HG03439 (cell line): ENCODE data around the gene FANCB.

Experiments used
- ATAC-seq: cut with Tn5 transposase; IDR thresholded peaks from one replicate; pipeline ENCODE4 v1.9.1; 2021; ENCODE audit warnings: mild to moderate bottlenecking, moderate library complexity; ENCODE audit not compliant: unreplicated experiment

The FANCB gene

DNA sequence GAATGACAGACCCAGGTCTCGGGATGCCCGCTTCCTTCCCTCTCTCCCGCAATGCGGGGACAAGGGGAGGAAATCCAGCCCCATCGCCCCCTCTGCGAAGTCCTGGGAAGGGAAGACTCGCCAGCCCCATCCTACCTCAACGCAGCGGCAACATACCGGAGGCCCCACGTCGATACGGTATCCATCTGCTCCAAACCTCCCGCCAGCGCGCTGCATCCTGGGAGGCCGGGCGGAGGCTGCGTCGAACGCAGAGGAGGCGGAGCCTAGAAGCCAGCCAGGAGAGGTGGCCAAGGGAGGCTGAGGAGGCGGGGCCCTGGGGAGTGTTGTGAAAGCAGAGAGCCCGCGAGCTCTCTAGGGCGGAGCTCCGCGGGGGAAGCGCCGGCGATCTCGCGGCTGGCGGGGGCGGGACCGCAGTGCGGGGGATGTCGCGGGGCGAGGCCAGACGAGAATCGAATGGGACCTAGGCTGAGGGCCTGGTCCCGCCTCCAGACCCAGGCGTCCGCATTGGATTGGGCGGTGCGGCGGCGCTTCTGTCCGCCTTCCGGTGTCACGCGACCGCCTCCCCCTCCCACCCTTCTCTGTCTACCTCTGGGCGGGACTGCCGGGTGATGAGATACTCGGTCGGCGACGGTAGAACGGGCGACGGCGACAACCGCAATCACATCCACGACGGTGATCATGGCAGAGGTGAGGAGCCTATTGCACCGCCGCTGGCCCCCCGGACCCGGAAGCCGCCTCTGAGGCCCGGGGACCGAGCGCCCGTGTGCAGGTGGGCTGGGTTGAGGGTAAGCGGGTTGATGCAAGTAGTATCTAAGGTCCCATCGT is at the start of gene FANCB, which contains the start of gene MOSPD2:
Gene FANCB (minus strand): TSS at position 219 of the 825 bp plus-strand sequence. CDS start 7,559 bp downstream, outside the sequence.
Gene MOSPD2 (plus strand): TSS at position 571 of the 825 bp plus-strand sequence. CDS start 108 bp downstream, at position 679.
- peak; percentile 98 for ATAC-seq

DNA sequence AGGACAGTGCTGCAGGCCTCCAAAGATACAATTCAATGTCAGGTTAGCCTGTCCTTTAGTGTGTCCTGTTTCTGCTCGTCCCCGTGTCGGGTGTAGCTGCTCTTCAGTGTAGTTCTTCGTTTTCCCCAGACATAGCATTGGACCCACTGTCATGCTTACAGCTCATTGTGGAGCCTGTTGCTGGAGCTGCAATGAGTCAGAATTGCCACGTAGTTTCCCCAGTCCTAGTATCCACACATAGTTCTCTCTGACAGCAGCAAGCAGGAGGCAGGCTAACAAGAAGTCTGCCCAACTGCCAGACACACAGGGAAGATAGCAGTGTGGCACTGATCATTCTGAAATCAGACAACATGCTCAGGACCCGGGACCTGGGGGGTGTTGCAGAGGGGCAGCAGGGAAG is 49.6 kb upstream of the FANCB start:
- ATAC-seq = no peak

DNA sequence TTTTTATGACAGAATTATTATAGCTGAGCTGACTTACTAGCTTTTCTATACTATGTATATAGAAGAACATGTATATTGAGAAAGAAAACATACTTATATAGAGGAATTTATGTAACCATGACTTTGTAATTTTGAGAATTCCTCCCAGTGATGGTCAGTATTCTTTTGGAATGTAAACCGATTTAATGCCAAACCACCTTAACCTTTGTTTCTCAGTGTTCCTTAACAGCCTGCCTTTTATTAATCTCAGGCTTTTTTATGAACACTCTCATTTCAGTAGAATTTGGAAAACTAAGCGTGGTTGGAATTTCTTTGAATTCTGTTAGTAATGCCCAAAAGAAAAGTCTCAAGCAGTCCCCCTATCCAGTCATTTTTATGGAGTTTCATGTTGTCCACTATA is 47.3 kb upstream of the FANCB start:
- ATAC-seq = no peak

DNA sequence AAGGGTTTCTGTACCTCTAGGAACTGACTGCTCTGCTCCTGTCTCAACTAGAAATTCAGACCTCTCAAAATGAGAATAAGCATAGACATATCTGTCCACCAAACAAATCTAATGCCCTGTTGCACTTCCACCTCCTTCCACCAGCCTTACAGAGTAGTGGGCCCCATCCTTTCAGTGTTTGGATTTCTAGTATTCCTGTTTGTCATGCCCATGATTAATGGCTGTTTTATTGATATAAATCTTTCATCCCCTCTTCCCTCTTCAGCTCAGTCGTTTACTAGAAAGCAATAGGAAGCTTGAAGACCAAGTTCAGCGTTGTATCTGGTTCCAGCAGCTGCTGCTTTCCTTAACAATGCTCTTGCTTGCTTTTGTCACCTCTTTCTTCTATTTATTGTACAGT is 46.5 kb upstream of the FANCB start:
- no peak for ATAC-seq

DNA sequence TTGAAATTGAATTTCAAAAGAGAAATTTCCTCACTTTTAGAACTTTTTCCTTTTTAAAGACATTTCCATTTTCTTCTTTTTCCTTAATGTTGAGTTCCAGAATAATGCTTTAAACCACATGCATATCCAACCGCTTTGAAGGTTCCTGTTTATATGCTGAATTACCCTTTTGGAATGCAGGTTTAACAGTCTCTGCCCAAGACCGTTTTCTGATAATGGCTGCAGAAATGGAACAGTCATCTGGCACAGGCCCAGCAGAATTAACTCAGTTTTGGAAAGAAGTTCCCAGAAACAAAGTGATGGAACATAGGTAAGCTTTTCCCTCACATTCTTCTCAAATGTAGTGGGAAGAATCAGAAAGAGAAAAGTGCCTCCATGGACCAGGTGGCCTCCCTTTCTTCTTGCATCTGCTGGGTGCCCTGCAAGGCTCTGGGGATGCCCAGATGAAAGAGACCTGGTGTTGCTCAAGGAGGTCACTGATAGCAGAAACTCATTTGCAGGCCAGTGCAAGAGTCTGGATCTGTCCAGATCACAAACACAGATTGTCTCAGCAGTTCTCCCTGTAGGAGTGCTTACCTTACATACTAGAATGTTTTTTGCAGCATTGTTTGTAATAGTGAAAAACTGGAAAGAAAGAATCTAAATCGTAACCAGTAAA is 43.3 kb upstream of the FANCB start:
- no peak for ATAC-seq

DNA sequence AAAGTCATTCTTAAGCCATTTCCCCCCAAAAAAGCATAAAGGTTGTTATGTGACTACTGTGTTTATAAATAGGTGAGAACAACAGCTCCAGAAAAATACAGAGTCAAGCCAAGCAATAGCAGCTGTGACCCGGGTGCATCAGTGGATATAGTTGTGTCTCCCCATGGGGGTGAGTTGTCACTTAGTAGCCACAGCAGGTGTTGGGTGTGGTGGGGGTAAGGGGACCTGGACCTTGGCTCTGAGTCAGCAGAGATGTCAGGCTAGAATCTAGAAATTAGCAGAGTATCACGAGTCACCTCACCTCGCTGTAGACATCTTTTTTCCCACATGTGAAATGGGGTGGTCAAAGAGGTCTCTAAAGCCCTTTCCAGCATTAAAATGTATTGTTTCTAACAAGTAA is 42.7 kb upstream of the FANCB start:
- no peak for ATAC-seq

DNA sequence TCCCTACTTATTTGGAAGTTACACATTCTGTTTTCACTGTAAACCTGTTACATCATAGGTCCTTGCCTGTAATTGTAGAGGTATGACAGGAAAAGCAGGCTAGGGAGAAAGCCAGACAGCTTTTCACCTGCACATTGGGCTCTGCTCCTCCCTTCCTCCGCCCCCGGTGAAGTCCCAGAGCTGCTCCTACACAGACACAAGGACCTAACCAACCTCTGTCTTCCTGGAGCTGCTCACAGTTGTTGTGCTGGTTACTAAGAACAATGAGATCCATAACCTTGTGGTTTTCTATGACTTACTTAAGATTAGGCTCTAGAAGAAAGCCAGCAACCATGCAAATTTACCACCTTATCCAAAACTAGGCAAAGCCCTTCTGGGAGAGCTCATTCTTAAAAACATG is 40.4 kb upstream of the FANCB start:
- ATAC-seq = no peak

DNA sequence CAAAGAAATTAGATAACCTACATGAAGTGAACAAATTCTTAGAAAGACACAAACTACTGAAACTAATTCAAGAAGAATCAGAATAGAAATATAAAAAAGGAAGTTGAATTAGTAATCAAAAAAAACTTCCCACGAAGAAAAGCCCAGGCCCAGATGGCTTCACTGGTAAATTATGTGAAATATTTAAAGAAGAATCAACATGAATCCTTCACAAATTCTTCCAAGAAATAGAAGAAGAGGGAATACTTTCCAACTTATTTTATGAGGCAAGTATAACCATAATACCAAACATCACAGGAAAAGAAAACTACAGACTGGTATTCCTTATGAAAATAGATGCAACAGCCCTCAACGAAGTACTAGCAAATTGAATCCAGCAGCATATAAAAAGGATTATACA is 31.0 kb upstream of the FANCB start:
- no peak for ATAC-seq

DNA sequence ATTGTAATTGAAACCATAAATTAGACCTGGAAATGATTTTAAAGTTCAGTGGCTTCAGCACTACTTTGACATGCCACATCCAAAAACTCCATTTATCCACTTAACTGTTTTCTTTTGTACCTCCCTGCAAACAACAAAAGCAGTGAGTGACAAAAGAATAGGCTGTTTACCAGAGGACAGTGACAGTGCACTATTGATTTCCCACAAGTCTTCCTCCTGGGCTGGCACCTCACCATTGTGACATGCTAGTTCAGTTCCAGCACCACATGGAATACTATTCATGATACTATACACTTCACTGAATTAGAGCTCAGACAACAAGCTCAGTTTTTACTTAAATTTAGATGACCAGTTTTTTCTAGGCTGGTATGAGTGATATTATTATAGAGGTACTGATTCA is 29.7 kb upstream of the FANCB start:
- ATAC-seq = no peak

DNA sequence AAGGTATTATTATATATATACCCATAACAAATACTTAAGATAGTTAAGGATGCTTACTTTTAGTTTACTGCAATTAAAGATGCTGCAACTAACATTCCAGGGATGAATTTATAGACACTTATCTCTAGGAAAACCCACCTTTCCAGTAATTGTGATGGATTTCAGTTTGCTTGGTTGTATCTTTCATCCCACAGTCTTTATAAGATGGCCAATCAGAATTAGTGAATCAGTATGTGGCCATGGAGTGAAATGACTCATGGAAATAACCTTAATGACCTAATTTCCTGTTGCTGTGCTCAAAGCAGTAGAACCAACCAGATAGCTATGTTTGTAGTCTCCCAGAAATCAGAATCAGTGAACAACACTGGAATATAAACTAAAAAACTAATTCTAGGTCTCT is 26.7 kb upstream of the FANCB start:
- ATAC-seq = peak; percentile 51

DNA sequence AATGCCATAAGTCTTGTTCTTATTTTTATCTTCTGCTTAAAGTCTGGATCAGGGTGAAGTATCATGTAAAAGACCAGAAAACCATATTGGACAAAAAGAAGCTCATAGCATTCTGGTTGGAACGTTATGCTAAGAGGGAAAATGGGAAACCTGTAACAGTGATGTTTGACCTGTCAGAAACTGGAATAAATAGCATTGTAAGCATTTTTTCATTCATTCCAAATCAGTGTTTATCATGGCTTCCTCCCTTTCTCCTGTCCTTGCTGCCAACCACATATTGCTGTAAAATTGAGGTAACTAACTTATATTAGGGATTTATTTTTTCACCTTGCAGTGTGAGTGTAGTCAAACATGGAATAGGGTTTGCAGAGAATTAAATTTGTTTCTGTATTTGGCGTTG is 24.2 kb upstream of the FANCB start:
- ATAC-seq = no peak

DNA sequence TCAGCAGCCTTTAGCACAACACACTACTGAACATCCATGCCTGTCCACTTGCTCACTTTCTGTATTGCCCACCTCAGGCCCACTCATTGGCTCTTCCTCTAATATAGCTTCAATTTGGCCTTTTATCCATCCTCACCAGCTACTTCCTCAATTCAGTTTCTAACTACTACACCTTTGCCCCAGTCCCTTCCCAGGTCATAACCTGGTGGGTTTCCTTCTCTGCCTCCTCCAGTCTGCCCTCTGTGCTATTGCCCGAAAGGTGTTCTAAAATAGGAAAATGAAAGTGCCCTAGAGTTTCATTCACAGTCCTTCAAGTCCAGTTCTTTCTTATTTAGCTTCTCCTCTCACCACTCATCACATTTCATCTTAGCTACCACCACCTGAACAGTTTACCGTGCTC is 23.4 kb upstream of the FANCB start:
- ATAC-seq = no peak

DNA sequence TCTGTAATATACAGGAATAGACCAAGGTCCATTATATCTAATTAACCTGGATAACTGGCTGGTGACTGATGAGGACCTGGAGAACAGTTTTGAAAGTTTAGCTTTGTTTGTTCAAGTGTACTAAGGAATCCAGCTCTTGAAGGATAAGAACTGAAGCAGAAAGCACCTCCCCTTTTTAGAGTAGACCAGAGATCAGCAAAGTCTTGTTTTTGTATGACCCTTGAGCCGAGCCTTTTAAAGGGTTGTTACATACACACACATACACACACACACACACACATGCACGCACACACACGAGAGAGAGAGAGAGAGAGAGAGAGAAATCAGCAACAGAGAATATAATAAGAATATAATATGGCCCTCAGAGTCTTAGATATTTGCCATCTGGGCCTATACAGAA is 13.4 kb upstream of the FANCB start:
- ATAC-seq = no peak

DNA sequence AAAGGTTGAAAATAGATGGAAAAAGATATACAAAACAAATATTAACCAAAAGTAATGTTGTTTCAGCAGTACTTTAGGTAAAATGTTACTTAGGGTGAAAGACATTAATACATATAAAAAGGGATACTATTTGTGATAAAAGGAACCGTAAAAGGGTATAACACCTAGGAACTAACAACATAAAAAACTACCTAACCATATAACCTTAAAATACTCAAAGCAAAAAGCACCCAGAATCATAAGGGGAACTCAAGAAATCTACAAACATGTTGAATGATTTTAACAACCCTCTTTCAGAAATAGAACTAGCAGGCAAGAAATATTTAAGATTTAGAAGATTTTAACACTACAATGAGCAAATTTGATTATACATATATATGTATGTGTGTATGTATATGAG is 11.8 kb upstream of the FANCB start:
- no peak for ATAC-seq

DNA sequence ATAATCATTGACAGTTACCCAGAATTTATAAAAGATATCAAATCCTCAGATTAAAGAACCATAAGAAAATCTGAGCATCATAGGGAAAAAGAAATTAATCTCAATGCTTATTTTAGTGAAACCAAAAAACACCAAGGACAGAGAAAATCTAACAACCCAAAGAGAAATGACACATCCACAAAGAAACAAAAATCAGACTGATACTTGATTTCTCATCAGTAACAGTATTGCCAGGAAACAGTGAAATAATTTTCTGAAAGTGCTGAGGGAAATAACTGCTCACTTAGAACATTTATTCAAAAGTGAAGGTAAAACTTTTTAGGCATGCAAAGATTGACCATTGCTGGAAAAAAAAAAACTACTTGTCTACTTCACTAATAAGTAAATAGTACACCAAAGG is 11.0 kb upstream of the FANCB start:
- ATAC-seq = no peak

DNA sequence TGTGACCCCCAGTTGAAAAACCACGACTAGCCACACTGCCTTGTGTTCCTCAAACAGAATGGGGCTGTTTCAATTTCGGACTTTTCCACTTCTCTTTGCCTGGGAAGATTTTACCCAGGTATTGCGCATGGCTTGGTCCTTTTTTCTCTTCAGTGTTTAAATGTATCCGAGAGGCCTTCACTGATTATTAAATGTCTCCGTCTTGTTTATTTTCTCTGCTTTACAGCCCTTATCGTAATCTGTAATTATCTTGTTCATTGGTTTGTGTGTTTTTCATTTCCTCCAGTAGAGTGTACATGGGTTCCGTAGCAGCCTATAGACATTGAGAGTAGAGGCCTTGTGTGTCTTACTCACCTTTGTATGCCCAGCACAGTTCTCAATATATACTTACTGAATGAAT is 2.8 kb upstream of the FANCB start:
- no peak for ATAC-seq

DNA sequence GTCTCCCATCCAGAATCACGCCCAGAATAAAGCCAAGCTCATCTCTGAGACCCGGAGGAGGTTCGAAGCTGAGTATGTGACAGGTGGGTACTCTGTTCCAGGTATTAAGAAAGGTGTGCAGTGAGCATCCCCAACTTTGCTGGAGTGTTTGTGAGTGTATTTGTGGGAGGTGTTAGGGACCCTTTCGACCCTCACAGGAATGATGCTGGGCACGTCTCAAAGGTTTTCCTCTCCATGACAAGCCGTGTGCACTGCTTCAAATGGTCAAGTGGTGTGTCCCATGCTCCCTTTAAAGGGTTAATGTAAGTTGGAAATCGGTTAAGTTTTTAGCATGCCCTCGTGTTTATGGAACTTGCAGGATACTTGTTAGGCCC is 794 bp upstream of the FANCB start:
- no peak for ATAC-seq

DNA sequence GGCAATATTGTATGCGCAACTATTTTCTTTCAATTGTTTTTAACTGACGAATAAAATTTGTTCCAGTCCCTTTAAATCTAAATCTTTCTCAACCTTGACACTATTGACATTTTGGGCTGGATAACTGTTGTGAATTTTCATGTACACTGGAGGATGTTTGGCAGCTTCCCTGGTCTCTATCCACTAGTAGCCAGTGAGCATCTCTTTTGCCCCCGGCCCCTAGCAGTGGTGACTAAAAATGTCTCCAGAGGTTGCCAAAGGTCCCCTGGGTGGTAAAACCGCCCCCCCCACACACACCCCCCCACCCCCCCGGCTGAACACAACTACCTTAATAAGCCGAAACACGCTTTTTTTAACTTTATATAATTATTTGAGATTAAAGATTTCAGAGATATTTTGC is 514 bp downstream of the FANCB start:
- ATAC-seq = no peak

DNA sequence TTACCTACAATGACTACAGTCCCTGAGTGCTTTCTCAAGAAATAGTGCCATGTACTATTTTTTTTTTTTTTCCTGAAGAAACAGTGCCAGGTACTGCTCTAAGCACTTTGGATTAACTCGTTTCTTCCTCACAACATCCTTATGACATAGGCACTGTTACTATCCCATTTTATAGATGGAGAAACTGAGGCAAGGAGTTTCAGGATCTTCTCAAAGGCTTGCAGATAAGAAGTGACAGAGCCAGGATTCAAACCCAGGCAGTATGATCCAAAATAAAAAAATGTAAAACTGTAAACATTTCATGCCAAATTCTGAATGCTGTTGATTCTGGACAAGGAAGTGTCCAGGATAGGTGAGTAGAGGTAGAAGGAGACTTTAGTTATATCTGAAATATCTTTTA is 1.1 kb downstream of the FANCB start:
- ATAC-seq = no peak

DNA sequence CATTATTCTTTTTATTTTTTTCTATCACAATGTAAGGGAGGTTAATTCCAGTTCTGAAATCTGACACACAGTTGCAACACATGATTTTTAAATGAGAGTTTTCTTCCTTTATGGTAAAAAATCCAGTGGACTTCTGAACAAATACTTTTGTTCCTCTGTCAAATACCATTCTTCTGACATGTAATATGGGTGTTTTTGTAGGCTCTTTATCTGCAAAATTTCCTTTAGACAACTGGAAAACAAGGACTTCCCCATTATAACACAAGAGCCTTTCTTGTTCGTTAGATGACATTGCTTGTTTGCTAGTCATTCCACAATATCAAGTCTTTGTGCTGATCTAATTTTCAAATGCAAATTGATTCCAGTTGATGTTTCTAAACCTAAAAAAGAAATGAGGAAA is 7.7 kb downstream of the FANCB start:
- no peak for ATAC-seq

DNA sequence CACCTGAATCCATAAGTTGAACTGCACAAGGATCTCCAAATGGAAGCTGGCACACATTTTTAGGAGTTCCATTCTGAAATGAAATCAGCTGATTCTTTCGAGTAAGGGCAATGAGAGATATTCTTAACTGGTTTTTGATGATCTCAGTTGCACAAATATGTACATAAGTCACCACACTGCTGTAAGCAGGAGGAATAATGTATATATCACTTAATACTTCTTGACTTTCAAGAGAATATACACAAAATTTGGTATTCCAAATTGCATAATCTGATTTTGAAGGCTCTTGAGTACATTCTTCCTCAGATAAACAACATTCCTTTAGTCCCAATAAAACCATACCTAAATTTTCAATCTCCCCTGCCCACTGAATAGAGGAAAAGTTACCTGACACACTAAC is 8.2 kb downstream of the FANCB start:
- no peak for ATAC-seq

DNA sequence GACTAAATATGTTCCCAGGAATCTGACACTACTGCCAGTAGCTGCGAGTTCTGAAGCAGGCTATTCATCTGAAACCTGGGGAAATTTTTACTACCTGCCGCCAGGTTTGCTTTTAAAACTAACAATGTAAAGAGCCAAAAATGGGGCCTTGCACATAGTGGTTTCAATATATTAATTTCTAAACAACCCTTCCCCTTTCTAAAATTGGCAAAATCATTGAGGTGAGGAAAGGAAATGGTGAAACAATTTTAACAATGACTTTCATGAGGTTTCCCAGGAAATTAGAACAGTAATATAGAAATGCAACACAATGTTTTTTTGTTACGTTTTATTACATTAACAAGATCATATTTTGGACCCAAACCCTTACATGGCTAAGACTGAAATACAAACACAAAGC is 21.3 kb downstream of the FANCB start:
- no peak for ATAC-seq

DNA sequence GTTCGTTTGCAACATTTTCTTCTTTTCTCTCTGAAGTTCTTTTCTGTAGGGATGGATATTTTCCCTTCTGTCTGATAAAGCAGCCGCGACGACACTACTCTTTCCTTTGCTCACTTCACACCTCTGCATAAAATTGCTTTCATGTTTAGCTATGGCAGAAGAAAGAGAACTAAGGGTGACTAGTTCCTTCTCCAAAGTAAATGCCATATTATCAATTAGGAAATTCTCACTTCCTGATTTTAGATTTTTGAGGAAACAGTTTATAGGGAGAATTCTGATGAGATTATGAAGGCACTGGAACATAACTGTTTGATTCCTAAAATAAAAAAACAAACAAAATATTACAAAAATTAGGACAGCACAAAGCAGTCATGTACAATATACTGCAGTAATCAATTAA is 29.2 kb downstream of the FANCB start:
- no peak for ATAC-seq
